DOHH2 (cell line): ENCODE data around the gene PDLIM1.

ENCODE experiments used
- H3F3A ChIP-seq: fragments of 200-600 bp; sonication (generic), shearing (Covaris generic); 2 replicates; pipeline ENCODE4 v1.6.0; 2016; ENCODE audit warnings: antibody characterized with exemption, mild to moderate bottlenecking; ENCODE audit not compliant: control insufficient read depth, insufficient read depth
- H3K27ac ChIP-seq: fragments of 200-600 bp; sonication (generic); 2 replicates; pipeline ENCODE4 v1.5.1; 2014; ENCODE audit warnings: low read depth, mild to moderate bottlenecking, low read length, moderate library complexity
- H3K27me3 ChIP-seq: fragments of 200-600 bp; sonication (generic); 2 replicates; pipeline ENCODE4 v1.6.1; 2014; ENCODE audit warnings: mild to moderate bottlenecking, low read length, mixed read lengths; ENCODE audit not compliant: control insufficient read depth
- H3K36me3 ChIP-seq: fragments of 200-600 bp; sonication (generic); 2 replicates; pipeline ENCODE4 v1.6.1; 2014; ENCODE audit warnings: mild to moderate bottlenecking, low read length, moderate library complexity, mixed read lengths; ENCODE audit not compliant: control insufficient read depth
- H3K4me1 ChIP-seq: fragments of 200-600 bp; sonication (generic); 2 replicates; pipeline ENCODE4 v1.6.1; 2014; ENCODE audit warnings: mild to moderate bottlenecking, low read length, mixed read lengths; ENCODE audit not compliant: control insufficient read depth
- H3K4me2 ChIP-seq: fragments of 200-600 bp; sonication (generic); 2 replicates; pipeline ENCODE4 v1.6.0; 2014; ENCODE audit warnings: mild to moderate bottlenecking, low read length, moderate library complexity
- H3K4me3 ChIP-seq: fragments of 200-600 bp; sonication (generic); 2 replicates; pipeline ENCODE4 v1.5.1; 2014; ENCODE audit warnings: mild to moderate bottlenecking, low read length, mixed read lengths
- H3K79me2 ChIP-seq: fragments of 200-600 bp; sonication (generic); 2 replicates; pipeline ENCODE4 v1.6.1; 2014; ENCODE audit warnings: mild to moderate bottlenecking, low read length, mixed read lengths; ENCODE audit not compliant: control insufficient read depth
- H3K9me2 ChIP-seq: fragments of 200-600 bp; sonication (generic); replicated peaks from 2 replicates; pipeline ENCODE4 v1.6.1; 2014; ENCODE audit warnings: mild to moderate bottlenecking, low read length, mixed read lengths; ENCODE audit not compliant: control insufficient read depth
- H3K9me3 ChIP-seq: fragments of 200-600 bp; sonication (generic); 2 replicates; pipeline ENCODE4 v1.6.1; 2014; ENCODE audit warnings: antibody characterized with exemption, low read length, mixed read lengths; ENCODE audit not compliant: control insufficient read depth, insufficient read depth
- H4K20me1 ChIP-seq: fragments of 200-600 bp; sonication (generic); 2 replicates; pipeline ENCODE4 v1.6.0; 2014; ENCODE audit warnings: low read depth, mild to moderate bottlenecking, antibody characterized with exemption, low read length, moderate library complexity; ENCODE audit not compliant: control insufficient read depth, insufficient read depth
- CTCF ChIP-seq: fragments of 200-600 bp; sonication (generic); IDR thresholded peaks from one replicate; pipeline ENCODE4 v1.5.1; 2014; ENCODE audit warnings: antibody characterized with exemption, mild to moderate bottlenecking, low read depth, low read length; ENCODE audit not compliant: poor library complexity, severe bottlenecking
- EZH2phosphoT487 ChIP-seq: fragments of 200-600 bp; sonication (generic); IDR thresholded peaks from 2 replicates; pipeline ENCODE4 v1.6.1; 2017; ENCODE audit warnings: borderline replicate concordance, mild to moderate bottlenecking, antibody characterized with exemption, low read length, moderate library complexity, mixed read lengths

The PDLIM1 gene

GRCh38 chr10:95266674-95267095 is 24.1 kb downstream of the PDLIM1 start:
- Histone ChIP-seq H3K4me3 (no peak overlapping the region), H3K9me2 (no peaks in the 10 kb centered on the region), H3F3A (no peaks in the 10 kb centered on the region), H3K4me2 (no peak overlapping the region), H4K20me1 (no peaks in the 10 kb centered on the region), H3K27ac (no peak overlapping the region), H3K79me2 (no peaks in the 10 kb centered on the region), H3K4me1 (peaks cover 3% of the 10 kb centered on the region; the same call in 1 of the 2 replicates), H3K36me3 (peaks cover 54% of the 10 kb centered on the region), H3K27me3 (no peaks in the 10 kb centered on the region), H3K9me3 (no peaks in the 10 kb centered on the region)
- TF ChIP-seq EZH2phosphoT487, result no peak
- no peak for TF ChIP-seq CTCF

- Histone ChIP-seq H4K20me1 (no peaks in the 10 kb centered on the region), H3K27me3 (no peaks in the 10 kb centered on the region), H3K9me2 (no peaks in the 10 kb centered on the region), H3K79me2 (no peaks in the 10 kb centered on the region), H3K4me2 (no peak overlapping the region), H3K9me3 (no peaks in the 10 kb centered on the region), H3F3A (no peaks in the 10 kb centered on the region), H3K36me3 (peaks cover 57% of the 10 kb centered on the region), H3K4me3 (no peak overlapping the region), H3K27ac (no peak overlapping the region), H3K4me1 (peaks cover 3% of the 10 kb centered on the region; the same call in 1 of the 2 replicates)
- no peak for TF ChIP-seq CTCF
- TF ChIP-seq EZH2phosphoT487, result no peak
Measured at GRCh38 chr10:95265572-95265971, 25.2 kb downstream of the PDLIM1 start.

- no peaks in the 10 kb centered on the region for H3K9me3 ChIP-seq
Measured at GRCh38 chr10:95264227-95265051, 26.4 kb downstream of the PDLIM1 start.

More at GRCh38 chr10:95264227-95265051, 26.4 kb downstream of the PDLIM1 start:
- Histone ChIP-seq H3K27ac (no peak overlapping the region), H3K36me3 (peaks cover 61% of the 10 kb centered on the region), H3K79me2 (no peaks in the 10 kb centered on the region), H3K9me2 (no peaks in the 10 kb centered on the region), H3K4me2 (no peak overlapping the region), H3K4me1 (peaks cover 3% of the 10 kb centered on the region; the same call in 1 of the 2 replicates), H3K4me3 (no peak overlapping the region), H3F3A (no peaks in the 10 kb centered on the region), H3K27me3 (no peaks in the 10 kb centered on the region), H4K20me1 (no peaks in the 10 kb centered on the region)
- TF ChIP-seq EZH2phosphoT487, result no peak
- TF ChIP-seq CTCF, result no peak
